Stimulated activated CD8-positive, alpha-beta memory T cell treated with anti-CD3 and anti-CD28 coated beads, Interleukin-12 subunit alpha, Interleukin-12 subunit beta, amount 100 ng/mL, for 4 hours (primary cell): ENCODE results near the gene SRP68.
"Not testable (repeated sequence)": the region's sequence is repeated elsewhere in the genome, so short reads cannot be mapped to it uniquely, and the experiment has no call there.

Source experiments
- DNase-seq: peaks from one replicate; pipeline ENCODE4 v3.0.0-alpha.2; 2020; ENCODE audit warnings: low read depth

SRP68 gene

DNA sequence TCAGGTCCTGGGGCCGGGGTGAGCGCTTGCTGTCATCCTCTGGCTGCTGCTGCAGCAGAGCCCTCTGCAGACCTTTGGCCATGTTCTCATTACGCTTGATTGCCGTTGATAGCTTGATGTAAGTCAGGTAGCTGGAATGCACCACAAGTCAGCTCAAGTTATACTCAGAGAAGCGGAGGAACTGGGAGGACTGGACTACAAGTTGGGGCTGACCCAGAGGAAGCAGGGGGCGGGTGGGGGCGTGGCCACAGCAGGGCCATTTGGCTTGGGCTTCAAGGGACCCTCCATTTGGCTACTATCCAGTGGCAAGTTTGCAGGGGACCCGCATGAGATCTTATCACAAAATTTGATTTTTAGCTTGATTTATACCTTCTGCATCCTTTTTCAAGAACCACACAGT lies 26.3 kb downstream of the SRP68 start:
- no peak for DNase-seq

GRCh38 chr17:76044475-76045007 lies 27.8 kb downstream of the SRP68 start:
- not testable (repeated sequence) for DNase-seq

GRCh38 chr17:76042868-76043267 lies 29.4 kb downstream of the SRP68 start:
- not testable (repeated sequence) for DNase-seq

GRCh38 chr17:76040376-76040775 lies 31.9 kb downstream of the SRP68 start:
- DNase-seq, result no peak

DNA sequence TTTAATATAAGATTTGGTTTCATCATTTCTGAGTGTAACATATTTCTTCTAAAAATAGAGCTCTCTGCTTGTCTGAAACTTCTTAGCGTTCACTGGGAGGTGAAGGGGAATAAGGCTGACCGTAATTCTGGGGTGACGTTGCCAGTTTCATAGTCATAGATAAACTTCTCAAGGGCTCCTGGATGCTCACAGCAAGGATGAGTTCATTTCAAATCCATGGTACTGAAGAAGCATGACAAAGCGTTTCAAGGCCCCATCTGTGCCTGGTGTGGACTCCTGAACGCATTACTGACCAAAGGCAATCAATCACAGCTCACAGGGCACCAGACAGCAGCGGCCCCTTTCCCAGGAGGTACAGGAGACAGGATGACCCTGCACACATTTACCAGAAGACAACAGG lies 33.2 kb downstream of the SRP68 start:
- DNase-seq, result no peak

GRCh38 chr17:76038050-76038449 lies 34.3 kb downstream of the SRP68 start:
- DNase-seq, result no peak

GRCh38 chr17:76036497-76037261 lies 35.6 kb downstream of the SRP68 start:
- no peak for DNase-seq

GRCh38 chr17:76034428-76035350 lies 37.6 kb downstream of the SRP68 start:
- no peak for DNase-seq

DNA sequence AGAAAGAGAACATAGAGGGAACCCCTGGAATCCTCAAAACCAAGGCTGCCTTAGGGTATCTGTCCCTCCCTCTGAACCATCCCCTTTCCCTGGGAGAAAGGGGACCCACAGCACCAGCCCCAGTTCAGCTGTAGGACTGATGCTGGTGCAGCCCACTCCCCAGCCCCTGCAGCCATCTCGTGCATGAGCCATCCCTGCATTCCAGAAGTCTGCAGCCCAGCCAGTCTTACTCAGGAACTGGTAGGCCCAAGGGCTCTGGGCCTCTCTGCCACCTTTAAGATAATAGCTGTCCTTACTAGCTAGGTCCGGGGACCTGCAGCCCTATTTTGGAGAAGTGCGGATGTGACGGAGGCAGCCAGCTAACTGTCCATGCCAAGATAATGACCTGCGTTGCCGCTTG lies 39.2 kb downstream of the SRP68 start:
- no peak for DNase-seq

- no peak for DNase-seq
Measured at GRCh38 chr17:76032780-76033108, 39.6 kb downstream of the SRP68 start.

DNA sequence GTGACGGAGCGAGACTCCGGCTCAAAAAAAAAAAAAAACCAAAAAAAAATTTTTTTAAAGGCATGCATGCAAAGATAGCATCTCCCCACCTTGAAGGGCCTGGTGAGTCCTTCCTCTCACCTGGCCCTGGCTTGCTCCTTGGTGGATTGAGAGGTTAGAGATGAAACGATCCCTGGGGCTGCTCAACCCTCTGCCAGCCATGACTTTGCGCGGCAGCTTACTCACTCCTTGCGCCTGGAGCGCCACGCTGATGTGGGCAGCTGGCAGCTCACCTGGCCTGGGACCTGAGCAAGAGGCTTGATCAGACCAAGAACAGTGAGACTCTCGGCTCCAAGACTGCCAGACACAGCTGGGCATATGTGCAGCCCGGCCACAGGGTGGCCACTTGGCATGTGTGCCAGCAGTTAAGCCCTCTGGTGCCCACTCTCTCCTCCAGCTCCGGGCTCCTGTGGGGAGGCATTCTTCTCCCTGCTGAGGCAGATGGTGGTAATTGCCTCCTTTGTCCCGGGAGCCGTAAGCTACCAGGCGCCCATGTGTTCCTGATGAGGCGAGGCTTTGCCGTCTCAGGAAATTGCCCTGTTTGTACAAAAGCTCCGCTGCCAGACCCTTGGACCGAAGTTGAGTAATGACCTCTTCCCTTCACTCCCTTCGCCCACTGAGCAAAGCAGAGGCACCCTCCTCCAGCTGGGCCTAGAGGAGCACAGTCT lies 40.1 kb downstream of the SRP68 start:
- no peak for DNase-seq

- no peak for DNase-seq
Measured at GRCh38 chr17:76027159-76027839, 45.0 kb downstream of the SRP68 start, which contains the start of gene EVPL. TSS of gene EVPL (minus strand) at chr17:76027306. CDS start at chr17:76027198, 108 bp downstream.

DNA sequence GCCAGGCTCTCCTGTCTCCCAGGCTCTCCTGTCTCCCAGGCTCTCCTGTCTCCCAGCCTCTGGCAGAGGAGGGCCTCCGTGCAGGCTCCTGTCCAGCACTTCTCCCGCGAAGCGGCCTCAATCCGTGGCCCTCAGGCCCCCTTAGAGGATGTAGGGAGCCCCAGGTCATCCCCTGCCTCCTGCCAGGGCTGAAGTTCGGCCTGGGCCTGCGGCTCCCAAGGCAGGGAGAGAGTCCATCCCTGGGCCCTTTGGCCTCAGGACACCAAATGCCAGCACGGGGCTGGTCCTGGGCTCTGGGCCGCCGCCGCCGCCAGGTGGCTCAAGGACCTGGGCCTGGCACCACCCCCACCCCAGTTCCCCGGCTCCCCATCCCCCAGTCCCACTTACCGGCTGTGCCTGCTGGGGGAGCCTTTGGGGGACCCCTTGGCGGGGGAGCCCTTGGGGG lies 45.6 kb downstream of the SRP68 start:
- no peak for DNase-seq

- no peak for DNase-seq
Measured at GRCh38 chr17:76025294-76025693, 47.0 kb downstream of the SRP68 start.

- DNase-seq, result no peak
Measured at GRCh38 chr17:76024353-76024752, 48.0 kb downstream of the SRP68 start.

DNA sequence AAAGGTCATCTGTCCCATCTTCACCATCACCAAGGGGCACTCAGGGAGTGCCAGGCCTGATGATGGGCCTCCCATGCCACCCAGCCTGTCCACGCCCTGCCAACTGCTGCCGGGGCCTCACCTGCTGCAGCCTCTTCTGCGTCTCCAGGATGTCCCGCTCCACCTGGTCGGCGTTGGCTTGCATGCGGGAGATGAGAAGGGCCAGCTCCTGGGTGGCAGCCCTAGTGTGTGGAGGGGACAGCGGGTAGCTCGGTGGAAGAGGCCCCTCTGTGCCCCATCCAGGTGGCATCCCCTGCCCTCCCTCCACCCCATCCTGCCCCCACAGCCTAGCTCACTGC lies 48.4 kb downstream of the SRP68 start:
- DNase-seq, result no peak

DNA sequence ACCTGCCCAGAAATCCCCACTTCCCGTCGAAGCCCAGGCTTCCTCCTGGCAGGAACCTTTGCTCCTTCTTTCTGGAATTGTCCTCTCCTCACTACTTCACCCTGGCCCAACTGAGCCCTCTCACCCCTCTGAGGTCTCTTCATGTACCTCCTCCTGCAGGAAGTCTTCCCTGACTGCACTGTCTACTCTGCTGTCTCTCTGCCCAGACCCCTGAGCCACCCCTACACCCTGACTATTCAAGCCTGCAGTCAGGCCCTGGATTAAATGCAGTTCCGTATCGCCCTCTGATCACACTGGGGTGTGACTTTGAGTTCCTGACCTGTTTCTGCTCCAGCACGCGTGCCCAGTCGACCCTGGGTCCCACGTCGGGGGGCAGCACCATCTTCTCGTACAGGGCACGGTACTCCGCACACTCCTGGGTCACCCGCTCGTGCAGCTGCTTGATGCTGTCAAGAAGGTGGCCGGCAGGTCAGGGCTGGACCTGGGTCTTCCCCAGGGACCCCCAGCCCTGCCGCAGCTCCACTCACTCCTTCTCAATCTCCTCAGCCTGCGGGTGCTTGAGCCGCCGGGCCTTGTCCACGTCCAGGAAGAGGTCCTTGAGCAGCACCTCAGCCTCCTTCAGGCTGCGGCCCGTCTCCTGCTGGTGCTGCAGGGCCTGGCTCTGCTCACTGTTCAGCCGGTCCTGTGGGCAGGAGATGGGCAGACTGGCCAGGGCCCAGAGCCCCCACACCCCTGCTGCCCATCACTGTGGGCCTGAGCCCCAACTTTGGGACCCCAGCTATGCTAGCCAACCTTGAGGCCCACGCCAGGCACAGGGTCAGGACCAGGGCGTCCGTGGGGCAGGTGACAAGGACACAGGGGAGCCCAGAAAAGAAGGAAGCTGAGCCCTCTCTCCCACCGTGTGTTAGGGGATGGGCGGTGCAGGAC lies 49.1 kb downstream of the SRP68 start:
- no peak for DNase-seq

DNA sequence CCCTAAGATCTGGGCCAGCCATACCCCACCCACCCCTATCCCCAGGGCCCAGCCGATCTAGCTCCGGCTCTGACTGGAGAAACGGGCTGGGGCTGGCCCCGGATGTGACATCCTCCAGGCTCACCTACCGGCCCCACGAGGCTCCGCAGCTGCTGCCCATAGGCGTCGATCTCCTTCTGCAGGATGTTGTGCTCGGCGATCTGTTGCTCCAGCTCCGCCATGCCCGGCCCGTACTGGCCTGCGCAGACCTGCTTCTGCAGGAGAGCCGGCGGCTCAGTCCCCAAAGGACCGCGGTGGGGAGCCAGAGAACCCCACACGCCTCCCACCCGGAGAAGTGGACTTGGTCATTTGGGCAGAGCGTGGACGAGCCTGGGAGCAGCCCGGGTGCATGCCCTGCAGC lies 50.0 kb downstream of the SRP68 start:
- DNase-seq, result no peak

- no peak for DNase-seq
Measured at GRCh38 chr17:76019833-76020467, 52.4 kb downstream of the SRP68 start.

- no peak for DNase-seq
Measured at GRCh38 chr17:76018801-76019200, 53.5 kb downstream of the SRP68 start.
